HG03565 (cell line): ENCODE data around the gene SPATA6.
"Not testable (repeated sequence)": the region's sequence is repeated elsewhere in the genome, so short reads cannot be mapped to it uniquely, and the experiment has no call there.

ENCODE experiments used
- ATAC-seq: cut with Tn5 transposase; IDR thresholded peaks from one replicate; pipeline ENCODE4 v1.9.1; 2021; ENCODE audit warnings: mild to moderate bottlenecking, moderate library complexity; ENCODE audit not compliant: unreplicated experiment

SPATA6 gene

DNA sequence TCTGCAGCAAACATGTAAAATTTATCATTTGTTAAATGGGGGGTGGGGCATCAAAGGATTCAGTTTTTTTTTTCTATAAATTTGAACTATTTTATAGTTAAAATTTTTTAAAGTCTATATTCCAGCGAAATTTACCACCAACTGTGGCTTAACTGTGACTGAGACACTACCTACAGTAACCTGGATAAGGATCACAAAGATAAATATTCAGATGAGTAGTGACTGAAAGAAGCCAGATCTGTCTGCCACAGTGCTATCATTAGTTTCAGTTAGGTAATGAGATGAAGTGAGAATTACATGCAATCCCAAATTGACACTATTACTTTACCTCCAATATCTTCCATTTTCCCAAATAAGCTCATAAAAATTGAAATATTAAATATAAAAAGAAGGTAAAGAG is 5.4 kb downstream of the SPATA6 start:
- no peak for ATAC-seq

GRCh38 chr1:48462716-48463302 is 9.2 kb downstream of the SPATA6 start:
- ATAC-seq = no peak

- no peak for ATAC-seq
Measured at GRCh38 chr1:48450505-48450904, 21.5 kb downstream of the SPATA6 start.

DNA sequence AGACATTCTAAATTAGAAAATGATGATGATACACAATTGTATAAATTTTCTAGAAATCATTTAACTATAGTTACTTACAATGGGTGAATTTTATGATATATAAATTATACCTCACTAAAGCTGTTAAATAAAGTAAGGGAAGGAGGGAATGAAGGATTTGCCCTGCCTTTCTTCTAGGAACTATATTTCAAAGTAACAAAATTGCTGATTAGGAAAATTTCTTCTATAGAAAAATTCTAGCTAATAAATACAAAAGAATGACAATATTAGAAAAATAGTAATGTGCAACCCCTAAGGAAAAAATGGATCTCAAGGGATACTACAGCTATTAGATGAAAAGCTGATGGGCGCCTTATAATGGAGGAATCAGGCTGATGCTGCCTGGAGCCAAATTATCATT is 23.1 kb downstream of the SPATA6 start:
- no peak for ATAC-seq

GRCh38 chr1:48444186-48444585 is 27.8 kb downstream of the SPATA6 start:
- not testable (repeated sequence) for ATAC-seq

GRCh38 chr1:48442864-48443619 is 29.0 kb downstream of the SPATA6 start:
- ATAC-seq = no peak

GRCh38 chr1:48440786-48441185 is 31.2 kb downstream of the SPATA6 start:
- not testable (repeated sequence) for ATAC-seq

DNA sequence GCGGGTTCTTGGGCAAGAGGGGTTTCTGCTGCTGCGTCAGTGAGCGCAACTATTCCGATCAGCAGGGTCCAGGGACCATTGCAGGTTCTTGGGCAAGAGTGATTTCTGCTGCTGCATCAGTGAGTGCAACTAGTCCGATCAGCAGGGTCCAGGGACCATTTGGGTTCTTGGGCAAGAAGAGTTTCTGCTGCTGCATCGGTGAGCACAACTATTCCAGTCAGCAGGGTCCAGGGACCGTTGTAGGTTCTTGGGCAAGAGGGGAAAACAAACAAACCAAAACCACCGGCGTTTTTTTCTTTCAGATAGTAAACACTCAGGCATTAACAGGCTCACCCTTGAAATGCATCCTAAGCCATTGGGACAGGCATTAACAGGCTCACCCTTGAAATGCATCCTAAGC is 32.6 kb downstream of the SPATA6 start:
- ATAC-seq = no peak

- not testable (repeated sequence) for ATAC-seq
Measured at GRCh38 chr1:48437379-48437778, 34.6 kb downstream of the SPATA6 start.

DNA sequence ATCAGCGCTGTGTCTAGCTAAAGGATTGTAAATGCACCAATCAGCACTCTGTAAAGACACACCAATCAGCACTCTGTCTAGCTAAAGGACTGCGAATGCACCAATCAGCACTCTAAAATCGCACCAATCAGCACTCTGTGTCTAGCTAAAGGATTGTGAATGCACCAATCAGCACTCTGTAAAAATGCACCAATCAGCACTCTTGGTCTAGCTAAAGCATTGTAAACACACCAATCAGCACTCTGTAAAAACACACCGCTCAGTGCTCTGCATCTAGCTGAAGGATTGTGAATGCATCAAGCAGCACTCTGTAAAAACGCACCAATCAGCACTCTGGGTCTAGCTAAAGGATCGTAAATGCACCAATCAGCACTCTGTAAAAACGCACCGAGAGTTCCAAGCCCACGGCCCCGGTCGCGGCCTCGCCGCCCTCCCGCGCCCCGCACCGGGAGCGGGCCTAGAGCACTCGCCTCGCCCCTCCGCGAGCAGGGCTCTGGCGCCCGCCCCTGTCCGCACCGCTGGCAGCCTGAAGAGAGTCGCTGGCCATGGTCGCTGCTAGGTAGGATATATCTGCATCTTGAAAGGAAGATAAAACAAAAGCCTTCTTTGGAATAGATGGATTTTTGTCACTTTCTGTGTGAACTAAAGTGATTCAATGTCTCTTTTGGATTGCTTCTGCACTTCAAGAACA is 36.5 kb downstream of the SPATA6 start:
- ATAC-seq = not testable (repeated sequence)

GRCh38 chr1:48430832-48431231 is 41.2 kb downstream of the SPATA6 start:
- ATAC-seq = no peak

GRCh38 chr1:48422009-48422408 is 50.0 kb downstream of the SPATA6 start:
- ATAC-seq = no peak

DNA sequence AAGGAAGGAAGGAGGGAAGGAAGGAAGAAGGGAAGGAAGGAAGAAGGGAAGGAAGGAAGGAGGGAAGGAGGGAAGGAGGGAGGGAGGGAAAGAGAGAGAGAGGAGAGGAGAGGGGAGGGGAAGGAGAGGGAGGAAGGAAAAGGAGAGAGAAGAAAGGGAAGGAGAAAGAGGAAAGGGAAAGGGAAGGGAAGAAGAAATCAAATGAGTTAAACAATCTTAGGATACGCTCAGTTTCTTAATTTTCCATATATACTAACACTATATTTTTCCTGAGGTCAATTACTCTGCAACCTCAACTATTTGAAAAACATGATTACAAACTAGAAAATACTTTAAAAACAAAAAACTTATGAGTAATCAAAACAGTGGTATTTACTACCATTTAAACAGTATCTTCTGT is 53.3 kb downstream of the SPATA6 start:
- ATAC-seq = no peak

GRCh38 chr1:48415050-48415449 is 57.0 kb downstream of the SPATA6 start:
- ATAC-seq = no peak

- ATAC-seq = no peak
Measured at GRCh38 chr1:48414264-48414663, 57.7 kb downstream of the SPATA6 start.

DNA sequence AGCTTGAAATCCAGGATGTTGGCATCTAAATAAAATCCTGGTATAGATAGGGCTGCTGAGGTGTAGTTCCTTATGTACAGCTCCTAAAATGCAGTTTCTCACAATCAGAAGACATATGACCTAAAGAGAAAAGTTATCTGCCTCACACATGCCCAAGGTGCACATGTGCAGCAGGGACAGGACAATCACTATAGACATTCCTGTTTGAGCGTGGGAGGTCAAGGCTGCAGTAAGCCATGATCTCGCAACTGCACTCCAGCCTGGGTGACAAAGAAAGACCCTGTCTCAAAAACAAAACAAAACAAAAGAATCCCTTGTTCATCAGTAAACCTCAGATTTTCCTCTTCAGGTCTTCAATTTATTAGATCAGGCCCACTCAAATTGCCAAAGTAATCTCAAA is 66.1 kb downstream of the SPATA6 start:
- no peak for ATAC-seq

- no peak for ATAC-seq
Measured at GRCh38 chr1:48405400-48405799, 66.6 kb downstream of the SPATA6 start.

- no peak for ATAC-seq
Measured at GRCh38 chr1:48402599-48402998, 69.4 kb downstream of the SPATA6 start.

GRCh38 chr1:48396208-48396607 is 75.8 kb downstream of the SPATA6 start:
- no peak for ATAC-seq

- ATAC-seq = no peak
Measured at GRCh38 chr1:48391926-48392325, 80.1 kb downstream of the SPATA6 start.

DNA sequence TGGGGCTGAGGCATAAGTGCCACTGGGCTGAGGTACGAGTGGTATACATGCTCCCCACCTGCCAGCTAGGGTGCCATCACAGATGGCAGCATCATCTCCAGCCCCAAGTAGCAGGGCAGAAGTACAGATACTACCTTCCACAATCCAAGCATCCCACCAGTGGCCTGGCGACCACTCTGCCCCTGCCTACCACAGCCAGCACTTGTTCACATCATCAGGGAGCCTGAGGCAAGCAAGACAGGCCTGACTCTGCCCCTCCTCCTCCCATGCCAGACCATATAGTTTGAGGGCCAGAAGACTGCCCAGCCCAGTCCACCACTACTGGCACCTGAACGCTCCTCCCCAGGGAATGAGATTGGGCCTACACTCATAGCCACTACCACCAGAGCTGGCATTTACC is 84.6 kb downstream of the SPATA6 start:
- no peak for ATAC-seq

DNA sequence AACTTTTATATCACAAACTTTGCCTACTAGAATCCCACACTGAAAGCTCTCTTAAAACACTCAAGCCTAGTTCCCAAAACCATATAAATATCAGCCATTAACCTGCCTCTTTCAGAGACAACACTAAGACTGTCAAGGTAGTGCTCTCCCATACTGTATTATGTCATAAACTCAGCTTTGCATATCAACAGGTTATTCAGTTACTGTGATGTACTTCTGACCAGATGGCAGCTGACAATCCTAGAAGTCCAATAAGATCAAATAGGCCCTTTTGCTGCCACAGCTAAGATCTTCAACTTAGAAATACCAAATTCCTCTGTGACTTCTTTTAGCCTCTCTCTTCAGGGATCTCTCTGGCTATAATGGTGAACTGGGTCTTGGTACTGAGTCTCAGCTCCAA is 97.2 kb downstream of the SPATA6 start:
- no peak for ATAC-seq
